ENCODE data around the gene POLR3H. TPM values are rescaled to one million over a fixed set of nuclear protein-coding genes. Genes with fewer than 3 reads are reported as not detected.

POLR3H gene
- total RNA-seq, 1 donor, result 5.9 TPM

DNA sequence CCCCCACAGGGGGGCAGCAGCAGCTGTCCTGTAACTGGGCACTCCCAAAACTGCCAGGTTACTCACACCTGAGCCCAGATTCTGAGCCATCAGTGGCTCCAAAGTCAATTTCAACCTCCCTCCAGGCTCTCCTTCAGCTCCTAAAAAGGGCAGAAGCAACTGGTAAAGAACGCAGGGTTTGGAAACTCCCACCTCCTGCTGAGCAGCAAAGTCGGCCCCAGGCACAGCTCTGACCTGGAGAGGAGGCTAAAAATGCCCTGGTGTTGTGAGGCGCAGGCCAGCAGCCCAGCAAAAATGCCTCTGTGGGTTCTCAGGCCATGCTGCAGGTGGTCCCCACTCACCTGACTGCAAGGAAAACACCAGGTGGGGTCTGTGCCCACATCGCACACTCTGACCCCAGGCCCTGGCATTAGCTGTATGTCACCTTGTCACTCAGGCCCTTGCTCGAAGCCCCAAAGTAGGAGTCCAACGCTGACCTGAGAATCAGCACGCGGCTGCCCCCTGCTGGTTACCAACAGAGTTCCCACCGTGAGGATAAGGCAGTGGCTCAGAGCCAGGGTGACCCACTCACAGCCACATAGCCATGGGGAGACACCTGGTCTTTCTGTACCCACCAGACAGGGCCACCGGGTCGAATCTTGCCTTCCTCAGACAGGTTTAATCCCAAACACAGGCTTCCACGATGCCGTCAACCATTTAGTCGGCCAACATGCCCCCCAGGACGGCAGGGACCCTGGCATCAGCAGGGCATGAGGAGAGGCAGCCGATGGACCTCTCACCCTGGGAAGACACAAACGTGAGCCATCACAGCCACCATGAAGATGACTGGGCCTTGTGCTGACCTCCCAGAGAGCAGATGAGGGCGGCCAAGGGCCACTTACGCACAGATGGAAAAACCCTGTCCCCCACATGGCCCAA lies 11.1 kb downstream of the POLR3H start:
- no peaks in the 10 kb centered on the region for H3K4me1 ChIP-seq (ENCODE audit: insufficient read depth, low read length)
- no peaks in the 10 kb centered on the region for H3K9me3 ChIP-seq (ENCODE audit: low read depth, low read length)
- H3K4me3 ChIP-seq (ENCODE audit: low read length), result no peak overlapping the region
- H3K27me3 ChIP-seq (ENCODE audit: insufficient read depth, low read length), result no peaks in the 10 kb centered on the region

DNA sequence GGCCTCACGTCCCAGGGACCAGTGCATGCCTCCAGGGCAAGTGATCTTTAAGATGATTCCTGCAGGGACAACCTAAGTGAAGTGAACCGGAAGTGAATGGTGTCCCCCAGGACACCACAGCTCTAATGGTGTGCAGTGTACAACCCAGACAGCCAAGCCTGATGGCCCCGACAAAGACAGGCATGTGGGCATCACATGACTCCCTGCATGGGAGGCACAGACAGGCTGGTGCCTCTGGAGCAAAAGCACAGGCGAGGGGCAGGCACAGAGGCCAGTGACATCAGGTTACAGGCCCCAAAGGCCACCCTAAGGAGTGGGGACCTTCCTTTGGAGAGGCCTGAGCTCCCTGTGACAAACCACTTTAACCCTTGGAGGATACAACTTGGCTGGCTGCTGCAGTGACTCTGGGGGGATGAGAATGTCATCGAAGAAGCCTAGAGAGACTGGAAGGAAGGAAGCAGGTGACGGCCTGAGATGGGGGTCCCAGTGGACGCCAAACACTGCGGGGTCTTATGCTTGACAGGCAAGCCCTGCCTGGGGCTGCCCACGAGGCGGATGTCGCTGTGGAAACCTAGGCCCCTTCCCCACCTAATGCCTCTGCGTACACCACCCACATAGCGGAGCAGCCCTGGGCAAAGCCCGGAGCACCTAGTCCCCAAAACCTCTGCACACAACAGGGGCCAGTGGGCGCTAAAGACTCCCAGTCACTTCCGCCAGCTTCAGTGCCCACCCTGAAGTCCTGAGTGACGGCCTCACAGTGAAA lies 12.4 kb downstream of the POLR3H start:
- Histone ChIP-seq H3K4me1 (ENCODE audit: insufficient read depth, low read length) (no peaks in the 10 kb centered on the region), H3K4me3 (ENCODE audit: low read length) (no peak overlapping the region), H3K27me3 (ENCODE audit: insufficient read depth, low read length) (no peaks in the 10 kb centered on the region), H3K9me3 (ENCODE audit: low read depth, low read length) (no peaks in the 10 kb centered on the region)

GRCh38 chr22:41530890-41531714 lies 13.2 kb downstream of the POLR3H start:
- Histone ChIP-seq H3K4me1 (ENCODE audit: insufficient read depth, low read length) (no peaks in the 10 kb centered on the region), H3K4me3 (ENCODE audit: low read length) (no peak overlapping the region), H3K27me3 (ENCODE audit: insufficient read depth, low read length) (no peaks in the 10 kb centered on the region), H3K9me3 (ENCODE audit: low read depth, low read length) (no peaks in the 10 kb centered on the region)

- H3K4me1 ChIP-seq (ENCODE audit: insufficient read depth, low read length), result peaks cover 10% of the 10 kb centered on the region
- H3K4me3 ChIP-seq (ENCODE audit: low read length), result no peak overlapping the region
- no peaks in the 10 kb centered on the region for H3K9me3 ChIP-seq (ENCODE audit: low read depth, low read length)
Measured at GRCh38 chr22:41528938-41529561, 15.2 kb downstream of the POLR3H start.

DNA sequence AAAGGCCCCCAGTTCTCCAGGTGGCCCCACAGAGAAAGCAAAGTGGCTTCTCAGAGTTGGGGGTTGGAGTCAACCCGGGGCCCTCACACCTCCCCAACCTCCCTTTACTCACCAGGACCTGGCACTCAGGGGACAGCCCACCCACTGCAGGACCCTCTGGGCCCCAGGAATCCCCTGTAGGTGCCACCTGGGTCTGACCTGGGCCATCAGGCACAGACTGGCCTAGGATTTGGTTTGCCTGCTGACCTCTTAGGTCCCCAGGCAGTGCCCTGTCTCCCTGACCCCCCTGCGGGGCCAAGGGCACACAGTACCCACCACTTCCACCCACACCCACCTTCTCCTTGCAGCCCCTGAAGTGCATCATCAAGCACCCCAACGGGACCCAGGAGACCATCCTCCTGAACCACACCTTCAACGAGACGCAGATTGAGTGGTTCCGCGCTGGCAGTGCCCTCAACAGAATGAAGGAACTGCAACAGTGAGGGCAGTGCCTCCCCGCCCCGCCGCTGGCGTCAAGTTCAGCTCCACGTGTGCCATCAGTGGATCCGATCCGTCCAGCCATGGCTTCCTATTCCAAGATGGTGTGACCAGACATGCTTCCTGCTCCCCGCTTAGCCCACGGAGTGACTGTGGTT lies 16.0 kb downstream of the POLR3H start:
- Histone ChIP-seq H3K9me3 (ENCODE audit: low read depth, low read length) (no peaks in the 10 kb centered on the region), H3K4me3 (ENCODE audit: low read length) (no peak overlapping the region), H3K4me1 (ENCODE audit: insufficient read depth, low read length) (peaks cover 10% of the 10 kb centered on the region), H3K27me3 (ENCODE audit: insufficient read depth, low read length) (no peaks in the 10 kb centered on the region)

More at GRCh38 chr22:41528938-41529561, 15.2 kb downstream of the POLR3H start:
- H3K27me3 ChIP-seq (ENCODE audit: insufficient read depth, low read length), result no peaks in the 10 kb centered on the region

- Histone ChIP-seq H3K4me3 (ENCODE audit: low read length) (no peak overlapping the region), H3K4me1 (ENCODE audit: insufficient read depth, low read length) (peaks cover 10% of the 10 kb centered on the region), H3K27me3 (ENCODE audit: insufficient read depth, low read length) (no peaks in the 10 kb centered on the region), H3K9me3 (ENCODE audit: low read depth, low read length) (no peaks in the 10 kb centered on the region)
Measured at GRCh38 chr22:41526830-41527799, 17.2 kb downstream of the POLR3H start.

GRCh38 chr22:41526226-41526829 lies 17.9 kb downstream of the POLR3H start:
- Histone ChIP-seq H3K4me3 (ENCODE audit: low read length) (no peak overlapping the region), H3K4me1 (ENCODE audit: insufficient read depth, low read length) (peaks cover 10% of the 10 kb centered on the region), H3K27me3 (ENCODE audit: insufficient read depth, low read length) (no peaks in the 10 kb centered on the region), H3K9me3 (ENCODE audit: low read depth, low read length) (no peaks in the 10 kb centered on the region)

- H3K4me3 ChIP-seq (ENCODE audit: low read length), result no peak overlapping the region
- H3K9me3 ChIP-seq (ENCODE audit: low read depth, low read length), result no peaks in the 10 kb centered on the region
- no peaks in the 10 kb centered on the region for H3K27me3 ChIP-seq (ENCODE audit: insufficient read depth, low read length)
- peaks cover 10% of the 10 kb centered on the region for H3K4me1 ChIP-seq (ENCODE audit: insufficient read depth, low read length)
Measured at GRCh38 chr22:41525450-41526225, 18.6 kb downstream of the POLR3H start.

DNA sequence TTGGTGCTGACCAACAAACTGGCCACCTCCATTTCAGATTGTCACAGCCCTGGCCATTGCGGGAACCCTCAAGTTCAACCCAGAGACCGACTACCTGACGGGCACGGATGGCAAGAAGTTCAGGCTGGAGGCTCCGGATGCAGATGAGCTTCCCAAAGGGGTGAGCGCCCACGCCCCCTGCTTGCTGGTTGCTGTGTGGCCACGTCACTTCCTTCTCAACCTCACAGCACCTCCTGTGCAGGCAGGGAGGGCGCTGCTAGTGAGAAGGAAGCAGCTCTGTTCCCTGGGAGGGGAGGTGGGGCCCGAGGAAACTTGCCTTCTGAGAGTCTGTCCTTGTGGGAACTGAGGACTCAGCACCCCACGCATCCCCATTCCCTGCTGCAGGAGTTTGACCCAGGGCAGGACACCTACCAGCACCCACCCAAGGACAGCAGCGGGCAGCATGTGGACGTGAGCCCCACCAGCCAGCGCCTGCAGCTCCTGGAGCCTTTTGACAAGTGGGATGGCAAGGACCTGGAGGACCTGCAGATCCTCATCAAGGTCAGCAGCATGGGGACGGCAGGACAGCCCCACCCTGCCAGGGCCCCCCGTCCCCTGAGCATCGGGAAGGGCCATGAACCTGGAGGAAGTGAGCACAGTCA lies 19.3 kb downstream of the POLR3H start:
- no peaks in the 10 kb centered on the region for H3K9me3 ChIP-seq (ENCODE audit: low read depth, low read length)
- H3K4me3 ChIP-seq (ENCODE audit: low read length), result no peak overlapping the region
- H3K27me3 ChIP-seq (ENCODE audit: insufficient read depth, low read length), result no peaks in the 10 kb centered on the region
- H3K4me1 ChIP-seq (ENCODE audit: insufficient read depth, low read length), result peaks cover 10% of the 10 kb centered on the region

DNA sequence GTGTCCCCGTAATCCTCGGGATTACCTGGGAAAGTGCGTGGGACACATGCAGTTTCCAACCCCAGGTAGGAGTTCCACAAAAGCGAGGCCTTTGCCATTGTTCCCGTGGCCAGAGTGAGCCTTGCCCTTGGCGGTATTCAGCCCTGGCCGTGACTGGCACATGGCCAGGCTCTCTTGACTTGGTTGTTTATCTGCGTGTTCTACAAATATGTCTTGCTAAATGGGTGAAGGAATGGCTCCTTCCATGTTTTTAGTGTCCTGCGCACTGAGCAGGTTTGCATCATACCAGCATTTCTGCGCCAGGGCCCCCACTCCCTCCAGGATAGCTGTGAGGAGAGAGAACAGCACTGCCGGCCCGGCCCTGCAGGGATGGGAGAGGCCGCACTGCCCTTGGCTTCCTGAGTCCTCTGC lies 20.0 kb downstream of the POLR3H start:
- Histone ChIP-seq H3K9me3 (ENCODE audit: low read depth, low read length) (no peaks in the 10 kb centered on the region), H3K4me3 (ENCODE audit: low read length) (no peak overlapping the region), H3K4me1 (ENCODE audit: insufficient read depth, low read length) (peaks cover 10% of the 10 kb centered on the region), H3K27me3 (ENCODE audit: insufficient read depth, low read length) (no peaks in the 10 kb centered on the region)

- Histone ChIP-seq H3K4me3 (ENCODE audit: low read length) (no peak overlapping the region), H3K4me1 (ENCODE audit: insufficient read depth, low read length) (peaks cover 10% of the 10 kb centered on the region), H3K27me3 (ENCODE audit: insufficient read depth, low read length) (no peaks in the 10 kb centered on the region), H3K9me3 (ENCODE audit: low read depth, low read length) (no peaks in the 10 kb centered on the region)
Measured at GRCh38 chr22:41523464-41524221, 20.6 kb downstream of the POLR3H start.
